HG03521 (cell line): Measurements from ENCODE around the gene NCK2.

ENCODE experiments used
- ATAC-seq: cut with Tn5 transposase; IDR thresholded peaks from one replicate; pipeline ENCODE4 v1.9.1; 2021; ENCODE audit warnings: mild to moderate bottlenecking, moderate library complexity; ENCODE audit not compliant: unreplicated experiment

NCK2 gene

GRCh38 chr2:105841551-105841950 is 96.8 kb downstream of the NCK2 start:
- ATAC-seq, result no peak

- no peak for ATAC-seq
Measured at GRCh38 chr2:105842555-105842954, 97.8 kb downstream of the NCK2 start.

GRCh38 chr2:105843476-105844374 is 99.0 kb downstream of the NCK2 start:
- ATAC-seq, result no peak

GRCh38 chr2:105845976-105846375 is 101.3 kb downstream of the NCK2 start:
- no peak for ATAC-seq

GRCh38 chr2:105847056-105847455 is 102.3 kb downstream of the NCK2 start:
- no peak for ATAC-seq

GRCh38 chr2:105848367-105848766 is 103.7 kb downstream of the NCK2 start:
- ATAC-seq, result no peak

GRCh38 chr2:105849431-105850179 is 104.9 kb downstream of the NCK2 start:
- ATAC-seq, result no peak

- ATAC-seq, result no peak
Measured at GRCh38 chr2:105852066-105852465, 107.4 kb downstream of the NCK2 start.

- ATAC-seq, result no peak
Measured at GRCh38 chr2:105853354-105854088, 108.8 kb downstream of the NCK2 start.

- no peak for ATAC-seq
Measured at GRCh38 chr2:105854972-105855371, 110.3 kb downstream of the NCK2 start.

GRCh38 chr2:105856581-105856980 is 111.9 kb downstream of the NCK2 start:
- no peak for ATAC-seq

GRCh38 chr2:105857076-105857740 is 112.5 kb downstream of the NCK2 start:
- ATAC-seq, result no peak

GRCh38 chr2:105858868-105859693 is 114.4 kb downstream of the NCK2 start:
- ATAC-seq, result no peak

- ATAC-seq, result no peak
Measured at GRCh38 chr2:105859694-105859951, 114.9 kb downstream of the NCK2 start.

GRCh38 chr2:105860567-105860966 is 115.9 kb downstream of the NCK2 start:
- ATAC-seq, result no peak

GRCh38 chr2:105861200-105861599 is 116.5 kb downstream of the NCK2 start:
- no peak for ATAC-seq

GRCh38 chr2:105862843-105863242 is 118.1 kb downstream of the NCK2 start:
- no peak for ATAC-seq

- ATAC-seq, result no peak
Measured at GRCh38 chr2:105864262-105864661, 119.5 kb downstream of the NCK2 start.

GRCh38 chr2:105865222-105865913 is 120.7 kb downstream of the NCK2 start:
- no peak for ATAC-seq
